NCI-H1105 treated with DMSO at 0.1 percent for 48 hours (cell line): ENCODE measurements around the gene UBD.
A peak's percentile ranks its signal among the peaks of the same experiment; 100 is the strongest.

Source experiments
- DNase-seq: peaks from one replicate; lab custom pipeline; 2025; lab: John Stamatoyannopoulos, UW

UBD gene

GRCh38 chr6:29559524-29560287 lies at the start of gene UBD:
TSS of gene UBD (minus strand) at chr6:29559732. CDS start at chr6:29559701, 31 bp downstream.
- DNase-seq = no peak

- no peak for DNase-seq
Measured at GRCh38 chr6:29608131-29608530, 48.6 kb upstream of the UBD start.

GRCh38 chr6:29603930-29604329 lies 44.4 kb upstream of the UBD start:
- DNase-seq = peak; percentile 16

- DNase-seq = no peak
Measured at GRCh38 chr6:29603456-29603855, 43.9 kb upstream of the UBD start.

GRCh38 chr6:29602564-29603361 lies 43.2 kb upstream of the UBD start:
- peak; percentile 74 for DNase-seq

GRCh38 chr6:29598172-29598747 lies 38.7 kb upstream of the UBD start:
- DNase-seq = no peak

- DNase-seq = peak; percentile 3
Measured at GRCh38 chr6:29597184-29597583, 37.7 kb upstream of the UBD start.

- DNase-seq = no peak
Measured at GRCh38 chr6:29596381-29596900, 36.9 kb upstream of the UBD start.

- DNase-seq = no peak
Measured at GRCh38 chr6:29593199-29593855, 33.8 kb upstream of the UBD start.

- no peak for DNase-seq
Measured at GRCh38 chr6:29591677-29592076, 32.1 kb upstream of the UBD start.

GRCh38 chr6:29590218-29590808 lies 30.8 kb upstream of the UBD start:
- no peak for DNase-seq

- peak; percentile 48 for DNase-seq
Measured at GRCh38 chr6:29589423-29590048, 30.0 kb upstream of the UBD start.

GRCh38 chr6:29584821-29585220 lies 25.3 kb upstream of the UBD start, which contains the start of gene OR2H2:
TSS of gene OR2H2 (plus strand) at chr6:29585121. CDS start at chr6:29587945, 2,824 bp downstream.
- DNase-seq = no peak

GRCh38 chr6:29577544-29577943 lies 18.0 kb upstream of the UBD start:
- DNase-seq = no peak

- no peak for DNase-seq
Measured at GRCh38 chr6:29576056-29576455, 16.5 kb upstream of the UBD start.

- no peak for DNase-seq
Measured at GRCh38 chr6:29567991-29568390, 8.5 kb upstream of the UBD start.

- no peak for DNase-seq
Measured at GRCh38 chr6:29567541-29567940, 8.0 kb upstream of the UBD start.

GRCh38 chr6:29566856-29567255 lies 7.3 kb upstream of the UBD start:
- no peak for DNase-seq

GRCh38 chr6:29564875-29565274 lies 5.3 kb upstream of the UBD start:
- DNase-seq = no peak

- no peak for DNase-seq
Measured at GRCh38 chr6:29563435-29563965, 4.0 kb upstream of the UBD start.

- DNase-seq = no peak
Measured at GRCh38 chr6:29561606-29562181, 2.2 kb upstream of the UBD start.
